ENCODE results near the gene OLFM3. TPM values are rescaled to one million over a fixed set of nuclear protein-coding genes. Genes with fewer than 3 reads are reported as not detected.

OLFM3 gene
- total RNA-seq, 4 donors from 2014 or later: not detected

GRCh38 chr1:101993710-101994109, 3.0 kb downstream of the OLFM3 start:
- no peak for TF ChIP-seq CTCF (IDR thresholded peaks at IDR 0.05)
- ATAC-seq (ENCODE audit: low FRiP score): no peak
- no peak for DNase-seq (ENCODE audit: low spot score)

GRCh38 chr1:101992821-101993575, 3.7 kb downstream of the OLFM3 start:
- TF ChIP-seq CTCF (IDR thresholded peaks at IDR 0.05): no peak
- DNase-seq (ENCODE audit: low spot score) (no peak), ATAC-seq (ENCODE audit: low FRiP score) (no peak)

GRCh38 chr1:101980974-101981373, 15.8 kb downstream of the OLFM3 start:
- TF ChIP-seq CTCF (IDR thresholded peaks at IDR 0.05): no peak
- DNase-seq (ENCODE audit: low spot score) (no peak), ATAC-seq (ENCODE audit: low FRiP score) (no peak)

- no peak for TF ChIP-seq CTCF (IDR thresholded peaks at IDR 0.05)
These were observed 19.5 kb downstream of the OLFM3 start for GRCh38 chr1:101977266-101977665.

GRCh38 chr1:101976161-101976560, 20.6 kb downstream of the OLFM3 start:
- DNase-seq (ENCODE audit: low spot score): no peak
- TF ChIP-seq CTCF (IDR thresholded peaks at IDR 0.05): no peak
- no peak for ATAC-seq (ENCODE audit: low FRiP score)

More at GRCh38 chr1:101977266-101977665, 19.5 kb downstream of the OLFM3 start:
- no peak for DNase-seq (ENCODE audit: low spot score)
- no peak for ATAC-seq (ENCODE audit: low FRiP score)

- no peak for TF ChIP-seq CTCF (IDR thresholded peaks at IDR 0.05)
- no peak for ATAC-seq (ENCODE audit: low FRiP score)
- no peak for DNase-seq (ENCODE audit: low spot score)
These were observed 21.4 kb downstream of the OLFM3 start for GRCh38 chr1:101975371-101975770.

- TF ChIP-seq CTCF (IDR thresholded peaks at IDR 0.05): no peak
- ATAC-seq (ENCODE audit: low FRiP score): no peak
- DNase-seq (ENCODE audit: low spot score): no peak
These were observed 22.0 kb downstream of the OLFM3 start for GRCh38 chr1:101974599-101975274.
